Pancreas (tissue), 10 donors: ENCODE data around the gene ANO10. TPM values are rescaled to one million over a fixed set of nuclear protein-coding genes. Genes with fewer than 3 reads are reported as not detected.

ENCODE experiments used
- ATAC-seq, 4 donors: fragments of 200-7000 bp; cut with Tn5 transposase; one replicate each; pipeline versions ENCODE4 v1.8.0 to v1.9.1; 2020; ENCODE audit warnings: mild to moderate bottlenecking in 4 of 4, moderate library complexity in 4 of 4
- DNase-seq, 6 donors: peaks; one replicate each; pipeline ENCODE4 v3.0.0-alpha.2; 2020
- FAIRE-seq: peaks from 2 replicates; lab custom pipeline; 2012; peaks lifted over from hg19 to GRCh38; lab: Jason Lieb, UNC
- H3K27ac ChIP-seq, 4 donors: fragments of 200-600 bp; sonication (generic); 1 replicate in 3 of 4; 2 replicates in 1 of 4; pipeline versions ENCODE4 v1.5.0 to v1.8.0; 2020
- H3K27me3 ChIP-seq, 4 donors: fragments of 200-600 bp; one replicate each; pipeline ENCODE4 v1.8.0; 2021
- H3K36me3 ChIP-seq, 3 donors: fragments of 200-600 bp; sonication (generic) in 1 of 3; one replicate each; pipeline versions ENCODE4 v1.5.0 to v1.8.0; 2020 to 2021
- H3K4me1 ChIP-seq, 3 donors: fragments of 200-600 bp; one replicate each; pipeline ENCODE4 v1.8.0; 2021
- H3K4me3 ChIP-seq, 4 donors: fragments of 200-600 bp; sonication (generic) in 2 of 4; one replicate each; pipeline versions ENCODE4 v1.5.0 to v1.8.0; 2020 to 2021
- H3K9me3 ChIP-seq, 4 donors: fragments of 200-600 bp; one replicate each; pipeline ENCODE4 v1.8.0; 2021
- WGBS, 2 donors: extraction: QIAGEN DNeasy Blood & Tissue Kit; methylation state at CpG; one replicate each; pipeline ENCODE4 v1.1.7; 2013; 5-methylcytosine and 5-hydroxymethylcytosine counted together
- intact Hi-C, 3 donors: fragments of 100-400 bp; cut with DNase I; formaldehyde crosslinking; loops; one replicate each; pipeline versions ENCODE4 v1.11.1 to v1.14.2; 2022
- polyA plus RNA-seq, 2 donors: library from polyadenylated mRNA; stranded (reverse); fragments of 200-250 nt; gene quantifications; one replicate each; pipeline ENCODE4 v1.2.3, GENCODE V29; 2013
- total RNA-seq, 6 donors: library from RNA; stranded (reverse); fragmentation: NEBNext Ultra II Directional in 4 of 6; extraction: Animal tissue kit (Norgen Biotek cat#: 25700) in 4 of 6; gene quantifications; one replicate each; pipeline versions ENCODE4 v1.2.1 to v1.2.4, GENCODE V29; 2021 to 2023
- TF ChIP-seq, protein P1 (sequence below), 4 donors: fragments of 200-600 bp; sonication (generic) in 3 of 4; IDR thresholded peaks; one replicate each; pipeline versions ENCODE4 v1.5.0 to v1.8.0; 2021; ENCODE audit warnings: antibody characterized with exemption in 4 of 4
- donor health status: healthy with polysubstance abuse.
- donor health status: DM: no; HTN: no; CAD: no; lungs with moderate emphysema.
- donor health status: DM: no; HTN: no; CAD: no.
- donor health status: control.
- donor health status: control.
- donor health status: Bipolar disorder and iron deficiency.
- donor health status: DM: yes; HTN: yes; CAD: no.
- donor health status: DM: no; HTN: no; CAD: no.
- donor health status: DM: no; HTN: no; CAD: no.
- donor health status: DM: yes; HTN: yes; CAD: no.

Gene ANO10
- total and polyA plus RNA-seq, 8 donors, result 7.2 to 17.6 (median 10.1) TPM

DNA sequence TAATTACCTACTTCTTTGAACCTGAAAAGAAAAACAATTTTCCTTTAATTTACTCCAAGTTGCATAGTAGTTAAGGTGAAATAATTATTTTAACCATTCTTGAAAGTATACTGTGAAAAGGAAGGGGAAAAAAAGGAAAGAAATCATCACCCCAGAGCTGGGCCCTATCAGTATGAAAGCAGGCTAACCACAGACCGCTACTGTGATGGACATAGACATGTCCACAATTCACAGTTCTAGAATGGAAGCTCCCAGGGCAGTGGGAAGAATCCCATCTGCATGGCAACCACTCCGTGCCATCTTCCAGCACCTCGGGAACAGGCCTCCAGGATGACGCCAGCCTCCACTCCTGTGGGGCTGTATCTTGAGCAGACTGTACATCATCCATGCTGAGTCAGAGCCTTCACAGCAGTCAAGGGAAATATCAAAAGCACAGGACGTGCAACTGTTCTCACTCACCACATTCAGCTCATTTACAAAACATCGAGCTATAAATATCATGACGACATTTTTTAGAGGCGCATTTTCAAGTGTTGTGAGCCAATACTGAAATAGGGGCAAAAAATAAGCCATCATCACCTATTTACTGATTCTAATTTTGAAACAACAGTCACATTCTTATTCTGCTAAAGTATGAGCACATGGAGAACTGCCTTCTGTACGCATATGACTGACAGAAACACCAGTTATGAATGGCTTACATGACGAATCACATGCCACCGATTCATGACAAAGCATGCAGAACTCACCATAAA lies 215.7 kb downstream of the ANO10 start:
- Histone ChIP-seq H3K27me3 (no peaks in the 10 kb centered on the region), H3K4me1 (no peaks in the 10 kb centered on the region), H3K36me3 (no peaks in the 10 kb centered on the region), H3K4me3 (no peak overlapping the region), H3K27ac (no peak overlapping the region), H3K9me3 (no peaks in the 10 kb centered on the region)
- FAIRE-seq, result no peak
- no peak for DNase-seq
- no peak for ATAC-seq
- TF ChIP-seq, protein P1, sequence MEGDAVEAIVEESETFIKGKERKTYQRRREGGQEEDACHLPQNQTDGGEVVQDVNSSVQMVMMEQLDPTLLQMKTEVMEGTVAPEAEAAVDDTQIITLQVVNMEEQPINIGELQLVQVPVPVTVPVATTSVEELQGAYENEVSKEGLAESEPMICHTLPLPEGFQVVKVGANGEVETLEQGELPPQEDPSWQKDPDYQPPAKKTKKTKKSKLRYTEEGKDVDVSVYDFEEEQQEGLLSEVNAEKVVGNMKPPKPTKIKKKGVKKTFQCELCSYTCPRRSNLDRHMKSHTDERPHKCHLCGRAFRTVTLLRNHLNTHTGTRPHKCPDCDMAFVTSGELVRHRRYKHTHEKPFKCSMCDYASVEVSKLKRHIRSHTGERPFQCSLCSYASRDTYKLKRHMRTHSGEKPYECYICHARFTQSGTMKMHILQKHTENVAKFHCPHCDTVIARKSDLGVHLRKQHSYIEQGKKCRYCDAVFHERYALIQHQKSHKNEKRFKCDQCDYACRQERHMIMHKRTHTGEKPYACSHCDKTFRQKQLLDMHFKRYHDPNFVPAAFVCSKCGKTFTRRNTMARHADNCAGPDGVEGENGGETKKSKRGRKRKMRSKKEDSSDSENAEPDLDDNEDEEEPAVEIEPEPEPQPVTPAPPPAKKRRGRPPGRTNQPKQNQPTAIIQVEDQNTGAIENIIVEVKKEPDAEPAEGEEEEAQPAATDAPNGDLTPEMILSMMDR (IDR thresholded peaks at IDR 0.05), result no peak
- WGBS, 2 donors, result 84 to 92% methylated on average over 11 of the region's 11 CpGs
- intact Hi-C loops, result no loop called here

DNA sequence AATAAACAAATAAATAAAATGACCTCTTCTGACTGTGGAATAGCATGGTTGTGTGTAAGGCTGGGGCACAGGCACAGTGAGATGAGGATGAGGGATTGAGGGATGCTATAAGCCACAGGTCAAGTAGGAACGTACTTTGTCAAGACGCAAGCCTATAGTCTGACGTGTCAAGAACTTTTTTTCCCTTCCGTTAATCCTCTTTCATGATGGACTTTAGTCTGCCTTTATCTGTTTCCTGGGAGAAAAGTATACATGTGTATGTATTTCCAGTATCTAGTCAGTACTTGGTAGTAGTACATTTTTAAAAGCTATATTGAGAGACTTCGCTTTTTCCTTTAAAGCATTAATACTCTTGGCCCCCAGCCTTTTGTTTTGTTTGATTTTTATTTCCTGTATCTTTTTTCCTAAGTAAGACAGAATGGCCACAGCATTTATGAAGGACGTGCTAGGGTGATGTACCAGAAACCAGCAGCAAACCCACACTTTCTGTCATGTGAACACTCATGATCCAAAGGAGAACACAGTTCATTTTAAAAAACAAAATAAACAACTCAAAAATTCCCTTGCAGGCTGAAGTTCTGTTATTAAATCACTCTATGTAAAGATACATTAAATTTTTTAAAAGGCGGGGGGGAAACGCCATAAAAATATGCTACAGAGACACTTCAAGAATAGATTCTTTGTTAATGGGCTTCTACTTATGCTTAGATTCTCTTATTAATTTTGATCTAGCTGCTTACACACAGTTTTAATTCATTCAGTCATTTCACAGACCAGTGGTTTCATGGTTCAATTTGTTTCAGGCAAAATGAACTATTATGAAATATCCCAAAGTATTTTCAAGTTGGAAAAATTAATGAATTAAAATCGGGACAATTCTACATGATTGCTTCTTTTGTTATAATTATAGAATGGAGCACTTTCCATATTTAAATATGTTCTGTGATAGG lies 220.8 kb downstream of the ANO10 start:
- Histone ChIP-seq H3K4me1 (no peaks in the 10 kb centered on the region), H3K27ac (no peak overlapping the region), H3K9me3 (no peaks in the 10 kb centered on the region), H3K27me3 (no peaks in the 10 kb centered on the region), H3K36me3 (no peaks in the 10 kb centered on the region), H3K4me3 (no peak overlapping the region)
- no peak for ATAC-seq
- FAIRE-seq, result no peak
- TF ChIP-seq, protein P1 (IDR thresholded peaks at IDR 0.05), result no peak
- intact Hi-C loops, result no loop called here
- 89 to 92% methylated on average over 9 of the region's 9 CpGs for WGBS, 2 donors
- no peak for DNase-seq

DNA sequence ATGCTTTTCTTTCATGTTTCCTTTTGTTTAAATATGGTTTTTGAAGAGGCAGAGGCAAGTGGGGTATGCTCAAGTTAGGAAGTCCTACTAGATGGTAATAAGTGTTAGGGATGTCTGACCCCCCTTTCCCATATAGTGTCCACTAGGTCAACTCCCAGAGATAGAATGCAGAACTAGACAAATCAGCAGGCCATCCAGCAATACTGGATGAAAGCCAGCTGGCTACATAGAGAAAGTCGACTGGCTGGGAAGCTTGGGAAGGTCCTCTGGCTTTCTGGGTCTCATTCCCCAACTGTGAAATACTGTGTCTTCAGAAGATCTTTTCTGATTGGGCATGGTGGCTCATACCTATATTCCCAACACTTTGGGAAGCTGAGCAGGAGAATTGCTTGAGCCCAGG lies 221.6 kb downstream of the ANO10 start:
- H3K4me1 ChIP-seq, result no peaks in the 10 kb centered on the region
- 59 to 63% methylated on average over 1 of the region's 1 CpG for WGBS, 2 donors
- H3K27me3 ChIP-seq, result no peaks in the 10 kb centered on the region
- no peaks in the 10 kb centered on the region for H3K9me3 ChIP-seq
- TF ChIP-seq, protein P1 (IDR thresholded peaks at IDR 0.05), result no peak
- intact Hi-C loops, result no loop called here
- no peak overlapping the region for H3K27ac ChIP-seq
- FAIRE-seq (no peak), DNase-seq (no peak), ATAC-seq (no peak)
- H3K4me3 ChIP-seq, result no peak overlapping the region
- no peaks in the 10 kb centered on the region for H3K36me3 ChIP-seq

DNA sequence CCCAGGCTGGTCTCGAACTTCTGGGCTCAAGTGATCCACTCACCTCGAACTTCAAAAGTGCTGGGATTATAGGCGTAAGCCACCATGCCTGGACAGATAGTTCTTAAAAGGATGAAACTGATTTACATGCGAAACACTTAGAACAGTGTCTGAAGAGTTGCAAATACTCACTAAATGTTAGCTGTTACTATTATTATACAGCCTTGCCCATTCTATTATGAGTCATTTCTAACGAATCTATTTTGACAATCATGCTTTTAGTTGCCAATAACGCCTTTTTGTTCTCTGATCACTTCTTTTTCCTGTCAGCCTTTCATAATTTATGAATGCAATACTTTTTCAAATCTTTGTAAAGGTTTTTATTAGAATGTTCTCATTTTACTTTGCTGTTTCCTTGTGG lies 222.8 kb downstream of the ANO10 start:
- ATAC-seq (no peak), FAIRE-seq (no peak), DNase-seq (no peak)
- H3K27ac ChIP-seq, result no peak overlapping the region
- no peaks in the 10 kb centered on the region for H3K36me3 ChIP-seq
- H3K27me3 ChIP-seq, result no peaks in the 10 kb centered on the region
- no peaks in the 10 kb centered on the region for H3K9me3 ChIP-seq
- TF ChIP-seq, protein P1 (IDR thresholded peaks at IDR 0.05), result no peak
- H3K4me1 ChIP-seq, result no peaks in the 10 kb centered on the region
- WGBS, 2 donors, result 91 to 93% methylated on average over 6 of the region's 6 CpGs
- no peak overlapping the region for H3K4me3 ChIP-seq
- intact Hi-C loops, result no loop called here
